ENCODE results near the gene INS.
A peak's percentile ranks its signal among the peaks of the same experiment; 100 is the strongest.

INS gene

GRCh38 chr11:2154889-2155288, 6.1 kb downstream of the INS start:
- no peak overlapping the region for H3K9ac ChIP-seq (ENCODE audit: low read depth in 1 of 2, low read length in 2 of 2)
- peaks cover 12 to 15% of the 10 kb centered on the region in 2 donors for H3K27me3 ChIP-seq (ENCODE audit: control insufficient read depth in 1 of 2, insufficient read depth in 2 of 2, low read length in 2 of 2)
- no peak overlapping the region for H3K27ac ChIP-seq (ENCODE audit: low read depth, low read length)
- no peak overlapping the region for H3K4me3 ChIP-seq (ENCODE audit: low read depth in 1 of 2, low read length in 2 of 2)
- peaks cover 0 to 4% of the 10 kb centered on the region in 2 donors for H3K4me1 ChIP-seq (ENCODE audit: control insufficient read depth in 1 of 2, insufficient read depth in 2 of 2, low read length in 2 of 2)
- H3K36me3 ChIP-seq (ENCODE audit: control insufficient read depth in 1 of 2, insufficient read depth in 2 of 2, low read length in 2 of 2), result no peaks in the 10 kb centered on the region
- H3K9me3 ChIP-seq (ENCODE audit: control insufficient read depth in 1 of 2, low read length in 2 of 2), result no peaks in the 10 kb centered on the region

GRCh38 chr11:2154195-2154585, 6.8 kb downstream of the INS start:
- peaks cover 0 to 4% of the 10 kb centered on the region in 2 donors for H3K4me1 ChIP-seq (ENCODE audit: control insufficient read depth in 1 of 2, insufficient read depth in 2 of 2, low read length in 2 of 2)
- no peak overlapping the region for H3K9ac ChIP-seq (ENCODE audit: low read depth in 1 of 2, low read length in 2 of 2)
- no peaks in the 10 kb centered on the region for H3K9me3 ChIP-seq (ENCODE audit: control insufficient read depth in 1 of 2, low read length in 2 of 2)
- H3K4me3 ChIP-seq (ENCODE audit: low read depth in 1 of 2, low read length in 2 of 2), result no peak overlapping the region
- H3K27me3 ChIP-seq (ENCODE audit: control insufficient read depth in 1 of 2, insufficient read depth in 2 of 2, low read length in 2 of 2), result peaks cover 14 to 22% of the 10 kb centered on the region in 2 donors
- H3K36me3 ChIP-seq (ENCODE audit: control insufficient read depth in 1 of 2, insufficient read depth in 2 of 2, low read length in 2 of 2), result no peaks in the 10 kb centered on the region
- H3K27ac ChIP-seq (ENCODE audit: low read depth, low read length), result no peak overlapping the region

- H3K27me3 ChIP-seq (ENCODE audit: control insufficient read depth in 1 of 2, insufficient read depth in 2 of 2, low read length in 2 of 2), result peaks cover 18 to 24% of the 10 kb centered on the region in 2 donors
Measured at GRCh38 chr11:2153581-2154194, 7.3 kb downstream of the INS start.

GRCh38 chr11:2151500-2152257, 9.3 kb downstream of the INS start:
- H3K4me1 ChIP-seq (ENCODE audit: control insufficient read depth in 1 of 2, insufficient read depth in 2 of 2, low read length in 2 of 2), result peaks cover 0 to 4% of the 10 kb centered on the region in 2 donors

More at GRCh38 chr11:2153581-2154194, 7.3 kb downstream of the INS start:
- Histone ChIP-seq H3K4me1 (ENCODE audit: control insufficient read depth in 1 of 2, insufficient read depth in 2 of 2, low read length in 2 of 2) (peaks cover 0 to 4% of the 10 kb centered on the region in 2 donors), H3K27ac (ENCODE audit: low read depth, low read length) (no peak overlapping the region), H3K4me3 (ENCODE audit: low read depth in 1 of 2, low read length in 2 of 2) (no peak overlapping the region), H3K9me3 (ENCODE audit: control insufficient read depth in 1 of 2, low read length in 2 of 2) (no peaks in the 10 kb centered on the region), H3K9ac (ENCODE audit: low read depth in 1 of 2, low read length in 2 of 2) (no peak overlapping the region), H3K36me3 (ENCODE audit: control insufficient read depth in 1 of 2, insufficient read depth in 2 of 2, low read length in 2 of 2) (no peaks in the 10 kb centered on the region)

GRCh38 chr11:2149864-2150847, 10.9 kb downstream of the INS start:
- Histone ChIP-seq H3K9ac (ENCODE audit: low read depth in 1 of 2, low read length in 2 of 2) (no peak overlapping the region), H3K9me3 (ENCODE audit: control insufficient read depth in 1 of 2, low read length in 2 of 2) (no peaks in the 10 kb centered on the region), H3K27me3 (ENCODE audit: control insufficient read depth in 1 of 2, insufficient read depth in 2 of 2, low read length in 2 of 2) (peaks cover 44 to 57% of the 10 kb centered on the region in 2 donors), H3K36me3 (ENCODE audit: control insufficient read depth in 1 of 2, insufficient read depth in 2 of 2, low read length in 2 of 2) (no peaks in the 10 kb centered on the region), H3K4me3 (ENCODE audit: low read depth in 1 of 2, low read length in 2 of 2) (no peak overlapping the region), H3K4me1 (ENCODE audit: control insufficient read depth in 1 of 2, insufficient read depth in 2 of 2, low read length in 2 of 2) (peaks cover 0 to 4% of the 10 kb centered on the region in 2 donors), H3K27ac (ENCODE audit: low read depth, low read length) (no peak overlapping the region)

More at GRCh38 chr11:2151500-2152257, 9.3 kb downstream of the INS start:
- peak overlapping the region in 1 of 2 donors; percentile 26 for H3K4me3 ChIP-seq (ENCODE audit: low read depth in 1 of 2, low read length in 2 of 2)
- no peaks in the 10 kb centered on the region for H3K36me3 ChIP-seq (ENCODE audit: control insufficient read depth in 1 of 2, insufficient read depth in 2 of 2, low read length in 2 of 2)
- no peaks in the 10 kb centered on the region for H3K9me3 ChIP-seq (ENCODE audit: control insufficient read depth in 1 of 2, low read length in 2 of 2)
- H3K27ac ChIP-seq (ENCODE audit: low read depth, low read length), result no peak overlapping the region
- H3K9ac ChIP-seq (ENCODE audit: low read depth in 1 of 2, low read length in 2 of 2), result no peak overlapping the region
- peaks cover 30 to 42% of the 10 kb centered on the region in 2 donors for H3K27me3 ChIP-seq (ENCODE audit: control insufficient read depth in 1 of 2, insufficient read depth in 2 of 2, low read length in 2 of 2)

- peaks cover 0 to 4% of the 10 kb centered on the region in 2 donors for H3K4me1 ChIP-seq (ENCODE audit: control insufficient read depth in 1 of 2, insufficient read depth in 2 of 2, low read length in 2 of 2)
- H3K9ac ChIP-seq (ENCODE audit: low read depth in 1 of 2, low read length in 2 of 2), result no peak overlapping the region
- H3K27ac ChIP-seq (ENCODE audit: low read depth, low read length), result no peak overlapping the region
- H3K27me3 ChIP-seq (ENCODE audit: control insufficient read depth in 1 of 2, insufficient read depth in 2 of 2, low read length in 2 of 2), result peaks cover 49 to 63% of the 10 kb centered on the region in 2 donors
- H3K4me3 ChIP-seq (ENCODE audit: low read depth in 1 of 2, low read length in 2 of 2), result no peak overlapping the region
- no peaks in the 10 kb centered on the region for H3K9me3 ChIP-seq (ENCODE audit: control insufficient read depth in 1 of 2, low read length in 2 of 2)
- no peaks in the 10 kb centered on the region for H3K36me3 ChIP-seq (ENCODE audit: control insufficient read depth in 1 of 2, insufficient read depth in 2 of 2, low read length in 2 of 2)
Measured at GRCh38 chr11:2149460-2149859, 11.5 kb downstream of the INS start.

- peaks cover 0 to 4% of the 10 kb centered on the region in 2 donors for H3K4me1 ChIP-seq (ENCODE audit: control insufficient read depth in 1 of 2, insufficient read depth in 2 of 2, low read length in 2 of 2)
- H3K9me3 ChIP-seq (ENCODE audit: control insufficient read depth in 1 of 2, low read length in 2 of 2), result no peaks in the 10 kb centered on the region
- no peak overlapping the region for H3K9ac ChIP-seq (ENCODE audit: low read depth in 1 of 2, low read length in 2 of 2)
- H3K4me3 ChIP-seq (ENCODE audit: low read depth in 1 of 2, low read length in 2 of 2), result no peak overlapping the region
- no peak overlapping the region for H3K27ac ChIP-seq (ENCODE audit: low read depth, low read length)
- H3K27me3 ChIP-seq (ENCODE audit: control insufficient read depth in 1 of 2, insufficient read depth in 2 of 2, low read length in 2 of 2), result peaks cover 52 to 65% of the 10 kb centered on the region in 2 donors
- H3K36me3 ChIP-seq (ENCODE audit: control insufficient read depth in 1 of 2, insufficient read depth in 2 of 2, low read length in 2 of 2), result no peaks in the 10 kb centered on the region
Measured at GRCh38 chr11:2148595-2148994, 12.4 kb downstream of the INS start.

GRCh38 chr11:2147391-2147790, 13.6 kb downstream of the INS start:
- Histone ChIP-seq H3K27ac (ENCODE audit: low read depth, low read length) (no peak overlapping the region), H3K27me3 (ENCODE audit: control insufficient read depth in 1 of 2, insufficient read depth in 2 of 2, low read length in 2 of 2) (peaks cover 62 to 75% of the 10 kb centered on the region in 2 donors), H3K4me1 (ENCODE audit: control insufficient read depth in 1 of 2, insufficient read depth in 2 of 2, low read length in 2 of 2) (peaks cover 0 to 4% of the 10 kb centered on the region in 2 donors), H3K4me3 (ENCODE audit: low read depth in 1 of 2, low read length in 2 of 2) (no peak overlapping the region), H3K9ac (ENCODE audit: low read depth in 1 of 2, low read length in 2 of 2) (no peak overlapping the region), H3K36me3 (ENCODE audit: control insufficient read depth in 1 of 2, insufficient read depth in 2 of 2, low read length in 2 of 2) (no peaks in the 10 kb centered on the region), H3K9me3 (ENCODE audit: control insufficient read depth in 1 of 2, low read length in 2 of 2) (no peaks in the 10 kb centered on the region)

- Histone ChIP-seq H3K36me3 (ENCODE audit: control insufficient read depth in 1 of 2, insufficient read depth in 2 of 2, low read length in 2 of 2) (no peaks in the 10 kb centered on the region), H3K27me3 (ENCODE audit: control insufficient read depth in 1 of 2, insufficient read depth in 2 of 2, low read length in 2 of 2) (peaks cover 69 to 85% of the 10 kb centered on the region in 2 donors), H3K9ac (ENCODE audit: low read depth in 1 of 2, low read length in 2 of 2) (no peak overlapping the region), H3K27ac (ENCODE audit: low read depth, low read length) (no peak overlapping the region), H3K4me1 (ENCODE audit: control insufficient read depth in 1 of 2, insufficient read depth in 2 of 2, low read length in 2 of 2) (no peaks in the 10 kb centered on the region), H3K4me3 (ENCODE audit: low read depth in 1 of 2, low read length in 2 of 2) (no peak overlapping the region), H3K9me3 (ENCODE audit: control insufficient read depth in 1 of 2, low read length in 2 of 2) (no peaks in the 10 kb centered on the region)
Measured at GRCh38 chr11:2146051-2146450, 15.0 kb downstream of the INS start.

Data from duodenal mucosa (tissue), 2 donors.